OCI-LY7 (cell line): ENCODE results near the gene GVQW3. TPM values are rescaled to one million over a fixed set of nuclear protein-coding genes. Genes with fewer than 3 reads are reported as not detected.

Source experiments
- BruUV-seq: library from RNA; stranded (reverse); fragments of 400-500 nt; replicated peaks from 2 replicates; lab custom pipeline; 2021; lab: Mats Ljungman, UMichigan
- CTCF ChIA-PET: fragments of 300-600 bp; sonication (Branson Sonifier 250); formaldehyde crosslinking; loops from one replicate; lab custom pipeline; 2022; ENCODE audit warnings: antibody characterized with exemption; ENCODE audit not compliant: unreplicated experiment; lab: Charles Lee
- POLR2A ChIA-PET: fragments of 300-600 bp; sonication (Branson Sonifier 250); formaldehyde crosslinking; loops from one replicate; lab custom pipeline; 2022; ENCODE audit warnings: antibody characterized with exemption; lab: Charles Lee
- DNase-seq: peaks from one replicate; pipeline ENCODE4 v3.0.0-alpha.2; 2015; ENCODE audit warnings: low spot score
- H2AFZ ChIP-seq: fragments of 200-600 bp; sonication (generic), shearing (Covaris generic); 2 replicates; pipeline ENCODE4 v1.6.1; 2014; ENCODE audit warnings: mild to moderate bottlenecking, antibody characterized with exemption, low read length, moderate library complexity
- H3K27ac ChIP-seq: fragments of 200-600 bp; sonication (generic); 2 replicates; pipeline ENCODE4 v1.5.1; 2014; ENCODE audit warnings: mixed run types, low read depth, mild to moderate bottlenecking, moderate library complexity, low read length, inconsistent platforms; ENCODE audit not compliant: poor library complexity, severe bottlenecking
- H3K36me3 ChIP-seq: fragments of 200-600 bp; sonication (generic); 2 replicates; pipeline ENCODE4 v1.6.1; 2014; ENCODE audit warnings: mild to moderate bottlenecking, antibody characterized with exemption, low read length, moderate library complexity, mixed read lengths; ENCODE audit not compliant: insufficient read depth
- H3K4me1 ChIP-seq: fragments of 200-600 bp; sonication (generic); 2 replicates; pipeline ENCODE4 v1.5.1; 2014; ENCODE audit warnings: mild to moderate bottlenecking, low read length; ENCODE audit not compliant: insufficient read depth, poor library complexity, severe bottlenecking
- H3K4me2 ChIP-seq: fragments of 200-600 bp; sonication (generic); 2 replicates; pipeline ENCODE4 v1.6.1; 2014; ENCODE audit warnings: mild to moderate bottlenecking, low read length
- H3K4me3 ChIP-seq: fragments of 200-600 bp; sonication (generic); 2 replicates; pipeline ENCODE4 v1.5.1; 2014; ENCODE audit warnings: mild to moderate bottlenecking, low read depth, low read length; ENCODE audit not compliant: poor library complexity, severe bottlenecking
- H3K79me2 ChIP-seq: fragments of 200-600 bp; sonication (generic); 2 replicates; pipeline ENCODE4 v1.6.1; 2016; ENCODE audit warnings: low read depth, mild to moderate bottlenecking, low read length, moderate library complexity, mixed read lengths; ENCODE audit not compliant: insufficient read depth
- H3K9me2 ChIP-seq: fragments of 200-600 bp; sonication (generic); 2 replicates; pipeline ENCODE4 v1.6.1; 2016; ENCODE audit warnings: mild to moderate bottlenecking, low read length, mixed read lengths; ENCODE audit not compliant: insufficient read depth
- H3K9me3 ChIP-seq: fragments of 200-600 bp; sonication (generic); 2 replicates; pipeline ENCODE4 v1.6.1; 2014; ENCODE audit warnings: mild to moderate bottlenecking, mixed run types, low read length, mixed read lengths
- H4K20me1 ChIP-seq: fragments of 200-600 bp; sonication (generic); 2 replicates; pipeline ENCODE4 v1.6.1; 2014; ENCODE audit warnings: mild to moderate bottlenecking, antibody characterized with exemption, low read length, moderate library complexity, mixed read lengths; ENCODE audit not compliant: insufficient read depth
- CTCF ChIP-seq: fragments of 200-600 bp; sonication (generic); conservative IDR thresholded peaks from 2 replicates; pipeline ENCODE4 v1.5.1; 2014; ENCODE audit warnings: mild to moderate bottlenecking, antibody characterized with exemption, low read length, moderate library complexity, mixed read lengths
- EZH2phosphoT487 ChIP-seq: fragments of 200-600 bp; sonication (generic); IDR thresholded peaks from 2 replicates; pipeline ENCODE4 v1.6.1; 2018; ENCODE audit warnings: low read depth, borderline replicate concordance, mild to moderate bottlenecking, mixed run types, antibody characterized with exemption, low read length, moderate library complexity, mixed read lengths
- intact Hi-C: fragments of 100-400 bp; cut with micrococcal nuclease; formaldehyde crosslinking; loops from one replicate; pipeline ENCODE4 v1.10.0; 2022; ENCODE audit not compliant: unreplicated experiment
- total RNA-seq, 2 experiments: library from RNA; depleted of rRNA in 1 of 2; stranded (reverse); fragments of >200 nt in 1 of 2; shearing (Covaris generic) in 1 of 2; gene quantifications; 2 replicates each; pipeline ENCODE4 v1.2.3, GENCODE V29; 2014 to 2022

GVQW3 gene
- total RNA-seq, 2 experiments from 2014 or later = 15.4 to 16.5 TPM

- no peaks in the 10 kb centered on the region for H3K9me3 ChIP-seq
- peaks cover 92% of the 10 kb centered on the region for H3K79me2 ChIP-seq
- H3K4me2 ChIP-seq = no peak overlapping the region
- H2AFZ ChIP-seq = no peak overlapping the region
- no peak for DNase-seq
- H3K36me3 ChIP-seq = peaks cover 21% of the 10 kb centered on the region
- no peak for TF ChIP-seq EZH2phosphoT487
- TF ChIP-seq CTCF = no peak
- BruUV-seq = no TSS peak
- ChIA-PET CTCF (no interaction called here), POLR2A (no interaction called here)
- peaks cover 13% of the 10 kb centered on the region for H3K4me1 ChIP-seq
- H3K9me2 ChIP-seq = no peaks in the 10 kb centered on the region
- intact Hi-C loops = no loop called here
- H4K20me1 ChIP-seq = peaks cover 27% of the 10 kb centered on the region
- H3K4me3 ChIP-seq = no peak overlapping the region
- H3K27ac ChIP-seq = no peak overlapping the region
These were observed 12.6 kb upstream of the GVQW3 start for GRCh38 chr11:76368490-76368889.

GRCh38 chr11:76369406-76369805 is 11.7 kb upstream of the GVQW3 start:
- no peak overlapping the region for H3K27ac ChIP-seq
- BruUV-seq = no TSS peak
- DNase-seq = no peak
- H3K4me2 ChIP-seq = no peak overlapping the region
- peaks cover 27% of the 10 kb centered on the region for H4K20me1 ChIP-seq
- peaks cover 97% of the 10 kb centered on the region for H3K79me2 ChIP-seq
- ChIA-PET CTCF (no interaction called here), POLR2A (no interaction called here)
- no peaks in the 10 kb centered on the region for H3K9me2 ChIP-seq
- H3K9me3 ChIP-seq = no peaks in the 10 kb centered on the region
- intact Hi-C loops = no loop called here
- no peak for TF ChIP-seq CTCF
- TF ChIP-seq EZH2phosphoT487 = no peak
- H2AFZ ChIP-seq = no peak overlapping the region
- peaks cover 13% of the 10 kb centered on the region for H3K4me1 ChIP-seq
- H3K36me3 ChIP-seq = peaks cover 12% of the 10 kb centered on the region
- H3K4me3 ChIP-seq = no peak overlapping the region

GRCh38 chr11:76371170-76371569 is 10.0 kb upstream of the GVQW3 start:
- POLR2A ChIA-PET = no interaction called here
- DNase-seq = no peak

More at GRCh38 chr11:76371170-76371569, 10.0 kb upstream of the GVQW3 start:
- Histone ChIP-seq H3K79me2 (peaks cover 99% of the 10 kb centered on the region), H3K9me3 (no peaks in the 10 kb centered on the region), H2AFZ (no peak overlapping the region), H3K4me3 (no peak overlapping the region), H3K4me1 (peaks cover 18% of the 10 kb centered on the region), H3K36me3 (no peaks in the 10 kb centered on the region; the same call in 1 of the 2 replicates), H3K4me2 (no peak overlapping the region), H3K9me2 (no peaks in the 10 kb centered on the region), H3K27ac (no peak overlapping the region), H4K20me1 (peaks cover 40% of the 10 kb centered on the region)
- no TSS peak for BruUV-seq
- intact Hi-C loops = no loop called here
- no peak for TF ChIP-seq CTCF
- TF ChIP-seq EZH2phosphoT487 = no peak
- CTCF ChIA-PET = no interaction called here
